Left forelimb (tissue), 1 donor: ENCODE results near the gene CFAP43.
"Not testable (repeated sequence)": the region's sequence is repeated elsewhere in the genome, so short reads cannot be mapped to it uniquely, and the experiment has no call there.

Experiments used
- DNase-seq: peaks from one replicate; pipeline ENCODE4 v3.0.0-alpha.2; 2018; ENCODE audit warnings: low spot score

Gene CFAP43

GRCh38 chr10:104220522-104220921, 11.6 kb downstream of the CFAP43 start:
- no peak for DNase-seq

- DNase-seq: no peak
These were observed 13.4 kb downstream of the CFAP43 start for GRCh38 chr10:104218751-104219150.

GRCh38 chr10:104216631-104217030, 15.5 kb downstream of the CFAP43 start:
- no peak for DNase-seq

GRCh38 chr10:104209575-104210198, 22.5 kb downstream of the CFAP43 start:
- no peak for DNase-seq

- DNase-seq: no peak
These were observed 23.4 kb downstream of the CFAP43 start for GRCh38 chr10:104208730-104209129.

- no peak for DNase-seq
These were observed 29.9 kb downstream of the CFAP43 start for GRCh38 chr10:104202231-104202630.

- no peak for DNase-seq
These were observed 30.5 kb downstream of the CFAP43 start for GRCh38 chr10:104201636-104202035.

GRCh38 chr10:104199567-104199966, 32.6 kb downstream of the CFAP43 start:
- no peak for DNase-seq

GRCh38 chr10:104197364-104197763, 34.8 kb downstream of the CFAP43 start:
- DNase-seq: no peak

- DNase-seq: no peak
These were observed 36.5 kb downstream of the CFAP43 start for GRCh38 chr10:104195706-104196105.

GRCh38 chr10:104193787-104194186, 38.4 kb downstream of the CFAP43 start:
- DNase-seq: no peak

GRCh38 chr10:104190695-104191094, 41.5 kb downstream of the CFAP43 start:
- no peak for DNase-seq

GRCh38 chr10:104183682-104184081, 48.5 kb downstream of the CFAP43 start:
- no peak for DNase-seq

- DNase-seq: not testable (repeated sequence)
These were observed 58.0 kb downstream of the CFAP43 start for GRCh38 chr10:104174136-104174535.

- DNase-seq: no peak
These were observed 61.4 kb downstream of the CFAP43 start for GRCh38 chr10:104170610-104171254.

- no peak for DNase-seq
These were observed 76.6 kb downstream of the CFAP43 start for GRCh38 chr10:104155591-104155990.

GRCh38 chr10:104151737-104152136, 80.4 kb downstream of the CFAP43 start:
- DNase-seq: no peak

- DNase-seq: no peak
These were observed 82.0 kb downstream of the CFAP43 start for GRCh38 chr10:104150139-104150538.

GRCh38 chr10:104146882-104147281, 85.3 kb downstream of the CFAP43 start:
- no peak for DNase-seq

GRCh38 chr10:104144931-104145330, 87.2 kb downstream of the CFAP43 start:
- DNase-seq: no peak

GRCh38 chr10:104143829-104144228, 88.3 kb downstream of the CFAP43 start:
- DNase-seq: no peak

GRCh38 chr10:104142081-104142480, 90.1 kb downstream of the CFAP43 start:
- no peak for DNase-seq

GRCh38 chr10:104139221-104139620, 92.9 kb downstream of the CFAP43 start:
- DNase-seq: no peak

- no peak for DNase-seq
These were observed 94.0 kb downstream of the CFAP43 start for GRCh38 chr10:104138131-104138530.
